Skin of body (tissue), 2 donors: ENCODE data around the gene VIPR2. TPM values are rescaled to one million over a fixed set of nuclear protein-coding genes. Genes with fewer than 3 reads are reported as not detected.

ENCODE experiments used
- DNase-seq: peaks from one replicate; lab custom pipeline; 2025; lab: John Stamatoyannopoulos, UW
- total RNA-seq: library from RNA; depleted of rRNA; stranded (reverse); fragments of >200 nt; gene quantifications from one replicate; pipeline ENCODE4 v1.2.3, GENCODE V29; 2014

VIPR2 gene
- total RNA-seq, 1 donor from 2014 or later, result 0.99 TPM

- no peak for DNase-seq
Measured at GRCh38 chr7:159158125-159158887, 13.6 kb upstream of the VIPR2 start.

- DNase-seq, result no peak
Measured at GRCh38 chr7:159157714-159158113, 13.0 kb upstream of the VIPR2 start.

- no peak for DNase-seq
Measured at GRCh38 chr7:159156436-159157245, 12.0 kb upstream of the VIPR2 start.

- DNase-seq, result no peak
Measured at GRCh38 chr7:159155410-159155809, 10.7 kb upstream of the VIPR2 start.

GRCh38 chr7:159154243-159154642 lies 9.6 kb upstream of the VIPR2 start:
- no peak for DNase-seq

GRCh38 chr7:159153511-159153910 lies 8.8 kb upstream of the VIPR2 start:
- no peak for DNase-seq

- DNase-seq, result no peak
Measured at GRCh38 chr7:159152816-159153215, 8.1 kb upstream of the VIPR2 start.

GRCh38 chr7:159151231-159151630 lies 6.6 kb upstream of the VIPR2 start:
- no peak for DNase-seq

- no peak for DNase-seq
Measured at GRCh38 chr7:159149488-159149887, 4.8 kb upstream of the VIPR2 start.

GRCh38 chr7:159148430-159149395 lies 4.0 kb upstream of the VIPR2 start:
- DNase-seq, result no peak

GRCh38 chr7:159147687-159148086 lies 3.0 kb upstream of the VIPR2 start:
- no peak for DNase-seq

- no peak for DNase-seq
Measured at GRCh38 chr7:159147246-159147645, 2.6 kb upstream of the VIPR2 start.

- DNase-seq, result no peak
Measured at GRCh38 chr7:159146084-159146858, 1.6 kb upstream of the VIPR2 start.

- DNase-seq, result no peak
Measured at GRCh38 chr7:159145490-159145855, 806 bp upstream of the VIPR2 start.

GRCh38 chr7:159143780-159144757 lies 598 bp downstream of the VIPR2 start:
- DNase-seq, result no peak

GRCh38 chr7:159142730-159143129 lies 1.9 kb downstream of the VIPR2 start:
- DNase-seq, result no peak

GRCh38 chr7:159142199-159142598 lies 2.5 kb downstream of the VIPR2 start:
- no peak for DNase-seq

GRCh38 chr7:159141660-159142059 lies 3.0 kb downstream of the VIPR2 start:
- DNase-seq, result no peak

GRCh38 chr7:159141167-159141566 lies 3.5 kb downstream of the VIPR2 start:
- no peak for DNase-seq
